HG03025 (cell line): ENCODE data around the gene CROT.

Source experiments
- ATAC-seq: cut with Tn5 transposase; IDR thresholded peaks from one replicate; pipeline ENCODE4 v1.9.1; 2021; ENCODE audit warnings: mild to moderate bottlenecking, moderate library complexity; ENCODE audit not compliant: unreplicated experiment, low FRiP score

The CROT gene

GRCh38 chr7:87341441-87341840 is 4.0 kb upstream of the CROT start:
- no peak for ATAC-seq

DNA sequence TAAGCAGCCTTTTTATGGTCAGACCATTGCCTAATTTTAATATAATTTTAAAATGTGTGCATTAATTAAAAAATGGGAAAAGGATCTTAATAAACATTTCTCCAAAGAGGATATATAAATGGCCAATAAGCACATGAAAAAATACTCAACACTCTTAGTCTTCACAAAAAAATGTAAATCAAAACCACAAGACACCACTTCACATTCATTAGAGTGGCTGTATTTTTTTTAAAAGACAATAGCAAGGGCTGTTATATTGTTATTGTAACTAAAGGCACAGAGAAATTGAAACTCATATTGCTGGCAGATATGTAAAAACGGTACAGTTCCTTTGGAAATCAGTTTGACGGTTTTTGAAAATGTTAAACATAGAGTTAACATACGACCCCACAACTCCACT is 3.2 kb upstream of the CROT start:
- no peak for ATAC-seq

GRCh38 chr7:87344446-87344845 is 1.0 kb upstream of the CROT start:
- ATAC-seq: no peak

DNA sequence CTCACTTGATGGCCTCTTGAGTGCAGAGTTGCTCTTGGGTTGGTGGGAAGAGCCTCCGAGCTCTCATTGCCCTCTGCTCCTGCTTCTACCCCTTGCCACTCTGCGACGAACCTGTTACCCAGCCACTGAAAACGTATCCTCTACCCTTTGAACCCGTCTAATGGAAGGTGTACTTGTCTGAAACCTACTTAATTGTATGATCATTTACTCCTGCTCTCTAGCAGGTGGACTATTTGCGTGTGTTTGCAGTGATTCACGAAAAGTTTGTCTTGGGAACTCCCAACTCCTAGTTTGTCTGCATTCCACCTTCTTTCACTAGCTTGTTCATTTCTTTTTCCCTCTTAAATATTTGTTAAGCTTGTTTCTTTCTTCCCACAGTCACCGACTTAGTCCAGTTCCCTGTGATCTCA is 503 bp downstream of the CROT start:
- ATAC-seq: no peak

GRCh38 chr7:87347207-87347606 is 1.7 kb downstream of the CROT start:
- ATAC-seq: no peak

- no peak for ATAC-seq
These were observed 2.2 kb downstream of the CROT start for GRCh38 chr7:87347664-87348063.

DNA sequence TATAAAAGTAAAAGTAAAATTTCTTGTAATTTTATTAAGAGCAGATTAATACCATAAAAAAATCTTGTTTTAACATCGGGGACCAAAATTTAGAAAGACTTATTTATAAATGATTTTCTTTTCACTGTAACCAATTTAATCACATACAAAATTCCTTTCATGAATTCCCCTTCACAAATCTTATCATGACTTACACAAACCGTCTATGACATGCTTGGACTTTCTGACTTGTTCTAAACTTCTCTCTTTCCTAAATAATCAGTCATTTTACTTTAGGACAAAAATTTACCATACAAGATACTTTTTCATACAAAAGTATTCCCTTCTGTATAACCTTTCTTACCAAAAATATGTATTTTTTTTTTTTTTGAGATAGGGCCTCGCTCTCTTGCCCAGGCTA is 9.3 kb downstream of the CROT start:
- no peak for ATAC-seq

DNA sequence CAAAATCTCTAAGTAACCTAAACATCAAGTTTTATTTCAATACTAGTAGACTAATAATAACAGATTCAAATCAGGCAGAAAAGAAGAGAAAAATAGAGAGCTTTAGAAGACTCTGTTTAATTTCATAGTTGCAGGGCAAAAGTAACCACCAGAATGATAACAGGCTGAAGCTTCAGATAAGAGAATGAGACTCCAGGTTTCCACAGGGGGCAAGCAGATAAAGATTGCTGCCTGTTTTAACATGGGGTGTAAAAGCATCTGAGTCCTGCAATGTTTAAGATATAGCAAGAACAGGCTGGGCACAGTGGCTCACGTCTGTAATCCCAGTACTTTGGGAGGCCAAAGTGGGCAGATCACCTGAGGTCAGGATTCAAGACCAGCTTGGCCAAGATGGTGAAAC is 11.0 kb downstream of the CROT start:
- ATAC-seq: no peak

GRCh38 chr7:87359366-87359765 is 13.9 kb downstream of the CROT start:
- no peak for ATAC-seq

- ATAC-seq: no peak
These were observed 15.9 kb downstream of the CROT start for GRCh38 chr7:87361320-87361719.

DNA sequence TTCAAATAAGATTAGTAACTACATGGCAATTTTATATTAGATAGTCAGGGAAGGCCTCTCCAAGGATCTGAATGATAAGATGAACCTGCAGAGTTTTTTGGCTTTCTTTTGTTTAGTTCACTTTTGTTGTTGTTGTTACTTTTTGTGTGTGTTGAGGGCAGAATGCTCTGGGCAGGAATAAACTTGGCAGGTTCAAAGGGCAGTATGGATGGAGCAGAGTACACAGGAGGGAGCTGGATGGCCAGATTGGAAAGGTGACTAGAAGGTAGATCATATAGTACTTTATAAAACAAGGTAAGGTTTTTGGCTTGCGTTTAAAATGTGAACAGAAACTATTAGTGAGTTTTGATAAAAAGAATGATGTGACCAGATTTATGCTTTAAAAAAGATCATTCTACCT is 17.9 kb downstream of the CROT start:
- no peak for ATAC-seq

DNA sequence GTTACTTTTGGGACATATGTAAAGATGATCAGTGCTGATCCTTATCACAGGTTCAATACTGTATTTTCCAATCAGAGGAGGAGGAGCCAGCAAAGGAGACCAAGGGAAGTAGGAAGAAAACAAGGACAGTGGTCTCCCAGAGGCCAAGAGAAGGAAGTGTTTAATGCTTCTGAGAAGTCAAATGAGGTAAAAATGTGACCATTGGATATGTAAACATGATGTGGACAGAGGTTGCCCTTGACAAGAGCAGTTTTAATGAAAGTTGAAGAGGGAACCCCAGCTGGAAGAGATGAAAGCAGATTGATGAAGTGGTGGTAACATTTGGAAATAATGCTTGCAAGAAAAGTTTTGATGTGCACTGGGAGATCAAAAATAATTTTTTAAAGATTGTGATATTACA is 18.8 kb downstream of the CROT start:
- no peak for ATAC-seq

- no peak for ATAC-seq
These were observed 23.8 kb downstream of the CROT start for GRCh38 chr7:87369216-87369615.

DNA sequence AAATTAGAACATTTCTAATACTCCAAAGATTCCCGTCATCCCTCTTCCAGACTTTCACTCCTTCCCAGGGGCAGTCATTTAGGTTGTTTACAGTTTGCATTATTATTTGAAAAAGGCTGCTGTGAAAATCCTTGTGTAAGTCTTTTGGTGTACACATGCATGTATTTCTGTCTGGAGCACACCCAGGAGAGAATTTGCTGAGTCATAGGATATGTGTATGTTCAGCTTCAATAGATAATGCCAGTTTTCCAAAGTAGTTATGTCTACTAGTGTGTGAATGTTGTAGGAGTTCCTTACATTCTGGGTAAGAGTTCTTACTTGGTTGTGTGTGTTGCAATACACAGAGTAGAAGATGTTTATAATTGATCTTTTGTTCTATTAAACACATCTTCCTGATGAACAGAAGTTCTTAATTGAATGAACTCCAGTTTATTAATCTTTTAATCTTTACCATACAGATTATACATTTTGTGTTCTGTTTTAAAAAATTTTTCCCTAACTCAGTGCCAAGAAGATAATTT is 25.3 kb downstream of the CROT start:
- no peak for ATAC-seq

- no peak for ATAC-seq
These were observed 30.4 kb downstream of the CROT start for GRCh38 chr7:87375662-87376435.

- no peak for ATAC-seq
These were observed 35.4 kb downstream of the CROT start for GRCh38 chr7:87380905-87381304.

DNA sequence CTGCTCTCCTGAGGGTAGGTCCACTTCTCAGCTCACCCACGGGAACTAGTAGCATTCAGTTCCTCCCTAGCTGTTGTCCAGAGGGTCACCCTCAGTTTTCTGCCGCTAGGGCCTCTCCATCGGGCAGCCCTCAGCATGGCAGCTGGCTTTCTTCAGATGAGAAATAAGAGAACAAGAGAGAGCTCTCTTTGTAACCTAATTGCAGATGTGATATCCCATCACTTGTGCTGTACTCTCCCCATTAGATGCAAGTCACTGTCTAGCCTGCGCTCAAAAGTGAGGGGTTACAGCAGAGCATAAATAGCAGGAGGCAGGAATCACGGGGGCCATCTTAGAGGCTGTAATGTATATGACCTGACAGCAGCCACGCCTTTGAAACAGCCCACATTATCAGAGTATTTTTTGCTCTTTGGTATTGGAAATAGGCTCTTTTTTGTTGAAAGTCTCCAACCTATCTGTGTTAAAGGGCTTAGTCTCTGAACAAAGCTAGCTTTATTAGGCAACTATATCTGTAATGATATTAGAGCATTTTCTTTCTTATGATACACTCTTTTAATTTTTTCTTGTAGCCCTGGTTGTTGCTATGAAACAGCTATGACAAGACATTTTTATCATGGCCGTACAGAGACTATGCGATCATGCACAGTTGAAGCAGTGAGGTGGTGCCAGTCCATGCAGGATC is 45.7 kb downstream of the CROT start:
- no peak for ATAC-seq

- no peak for ATAC-seq
These were observed 50.1 kb downstream of the CROT start for GRCh38 chr7:87395442-87396020.

DNA sequence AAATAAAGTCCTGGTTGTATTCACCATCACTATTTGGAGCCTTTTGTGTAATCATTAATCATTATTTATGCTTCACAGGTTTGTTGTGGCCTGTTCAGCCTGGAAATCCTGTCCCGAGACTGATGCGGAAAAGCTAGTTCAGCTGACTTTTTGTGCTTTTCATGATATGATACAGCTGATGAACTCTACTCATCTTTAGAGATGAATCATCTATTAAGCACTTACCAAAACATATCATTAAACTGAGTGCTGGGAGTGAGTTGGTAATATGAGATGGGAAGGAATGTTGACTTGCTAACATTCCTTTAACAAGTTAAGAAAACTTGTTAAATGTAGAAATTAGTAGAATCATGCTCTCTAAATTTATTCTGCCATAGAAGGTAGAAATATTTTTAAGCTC is 53.0 kb downstream of the CROT start:
- ATAC-seq: no peak

DNA sequence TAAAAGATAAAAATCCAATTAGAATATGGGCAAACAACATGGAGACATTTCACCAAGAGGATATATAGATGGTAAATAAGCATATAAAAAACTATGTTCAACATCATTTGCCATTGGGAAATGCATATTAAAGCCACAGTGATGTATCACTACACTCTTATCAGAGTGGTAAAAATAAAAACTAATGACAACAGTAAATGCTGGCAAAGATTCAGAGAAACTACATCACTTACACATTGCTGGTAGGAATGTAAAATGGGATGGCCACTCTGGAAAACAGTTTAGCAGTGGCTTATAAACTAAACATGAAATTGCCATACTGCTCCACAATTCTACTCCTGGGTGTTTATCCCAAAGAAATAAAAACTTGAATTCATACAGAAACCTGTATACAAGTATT is 59.2 kb downstream of the CROT start:
- ATAC-seq: no peak

DNA sequence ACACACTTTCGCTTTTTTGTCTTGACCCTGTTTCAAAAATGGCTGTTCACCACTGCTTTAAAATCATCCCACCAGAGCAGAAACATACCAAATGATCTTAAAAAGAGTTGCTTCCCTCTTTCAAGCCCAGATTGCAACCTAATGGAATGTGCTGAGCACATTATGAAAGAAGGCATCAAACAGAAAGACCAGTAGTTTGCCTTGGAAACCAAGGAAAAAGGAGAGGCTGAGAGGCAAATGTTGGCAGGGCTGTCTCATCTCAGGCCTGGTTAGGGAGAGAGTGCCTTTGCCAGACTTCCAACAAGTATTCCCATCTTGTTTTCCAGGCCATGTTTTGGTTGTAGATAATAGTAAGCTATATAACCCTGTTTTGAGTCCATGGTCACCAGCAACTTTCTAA is 65.7 kb downstream of the CROT start:
- ATAC-seq: no peak

DNA sequence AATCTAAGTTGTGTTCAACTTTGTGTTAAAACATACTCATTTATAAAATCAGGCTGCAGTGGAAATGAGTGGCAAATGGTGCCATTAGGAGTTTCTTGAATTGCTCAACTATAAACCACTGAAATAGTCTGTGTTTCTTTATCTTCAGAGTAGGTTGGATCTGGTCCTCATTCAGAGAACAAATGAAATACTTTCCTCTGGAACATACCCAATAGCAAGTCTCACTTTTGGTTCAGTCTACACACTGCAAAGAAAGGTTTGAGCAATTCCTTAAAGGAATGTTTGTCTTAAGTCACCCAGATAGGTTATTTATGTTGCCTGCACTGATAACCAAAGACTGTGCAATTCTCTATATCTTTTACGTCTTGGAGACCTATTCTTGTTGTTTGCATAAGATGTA is 67.6 kb downstream of the CROT start:
- ATAC-seq: no peak
